Gastroesophageal sphincter (tissue), 3 donors: ENCODE results near the gene CYP1B1.

Source experiments
- CTCF ChIP-seq, 4 experiments: fragments of 200-600 bp in 2 of 4; fragments of 450-650 bp in 2 of 4; sonication (generic) in 1 of 4; IDR thresholded peaks; one replicate each; pipeline ENCODE4 v1.5.1; 2017 to 2019; ENCODE audit warnings: antibody characterized with exemption in 4 of 4, mild to moderate bottlenecking in 2 of 4, moderate library complexity in 2 of 4
- EP300 ChIP-seq: sonication (generic); formaldehyde crosslinking; IDR thresholded peaks from one replicate; pipeline ENCODE4 v1.6.1; 2017; ENCODE audit warnings: antibody characterized with exemption, mild to moderate bottlenecking
- POLR2A ChIP-seq, 2 donors: fragments of 450-650 bp; IDR thresholded peaks; one replicate each; pipeline ENCODE4 v1.6.1; 2017; ENCODE audit warnings: antibody characterized with exemption in 2 of 2, mild to moderate bottlenecking in 2 of 2, moderate library complexity in 1 of 2
- POLR2AphosphoS5 ChIP-seq: sonication (generic); formaldehyde crosslinking; IDR thresholded peaks from one replicate; pipeline ENCODE4 v1.6.1; 2017; ENCODE audit warnings: antibody characterized with exemption

DNA sequence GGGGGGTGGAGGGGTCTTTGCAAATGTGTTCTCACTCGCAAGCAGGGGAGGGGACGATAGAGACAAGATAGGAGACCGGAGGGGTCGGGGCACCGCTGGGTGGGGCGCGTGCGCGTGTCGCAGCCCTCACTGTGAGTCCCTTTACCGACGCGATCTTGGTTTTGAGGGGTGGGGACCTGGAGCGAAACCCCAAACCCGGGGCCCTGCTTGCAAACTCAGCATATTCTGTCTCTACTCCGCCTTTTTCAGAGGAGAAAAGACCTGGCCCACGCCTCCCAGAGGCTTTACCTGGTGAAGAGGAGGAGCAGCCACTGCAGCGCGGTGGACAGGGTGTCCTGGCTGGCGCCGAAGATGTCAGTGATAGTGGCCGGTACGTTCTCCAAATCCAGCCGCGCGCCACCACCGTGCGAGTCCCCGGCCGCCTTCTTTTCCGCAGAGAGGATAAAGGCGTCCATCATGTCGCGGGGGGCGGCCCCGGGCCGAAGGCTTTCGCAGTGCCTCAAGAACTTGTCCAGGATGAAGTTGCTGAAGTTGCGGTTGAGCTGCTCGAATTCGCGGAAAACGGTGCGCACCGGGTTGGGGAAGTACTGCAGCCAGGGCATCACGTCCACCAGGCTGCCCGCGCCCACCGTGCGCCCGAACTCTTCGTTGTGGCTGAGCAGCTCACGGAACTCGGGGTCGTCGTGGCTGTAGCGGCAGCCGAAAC, 1.7 kb downstream of the CYP1B1 start:
- TF ChIP-seq POLR2A (IDR thresholded peaks at IDR 0.05) (no peak), CTCF (IDR thresholded peaks at IDR 0.05) (no peak), EP300 (no peak), POLR2AphosphoS5 (no peak)
